HFF-Myc (cell line): ENCODE measurements around the gene CGREF1.
A peak's percentile ranks its signal among the peaks of the same experiment; 100 is the strongest.

ENCODE experiments used
- DNase-seq: peaks from one replicate; pipeline ENCODE4 v3.0.0-alpha.2; 2011; ENCODE audit warnings: low read depth; ENCODE audit errors: extremely low read depth
- H3K4me3 ChIP-seq: replicated peaks from 2 replicates; pipeline ENCODE4 v1.5.1; 2011; ENCODE audit warnings: low read depth, mild to moderate bottlenecking, control low read depth, low read length
- CTCF ChIP-seq: IDR thresholded peaks from 2 replicates; pipeline ENCODE4 v1.5.1; 2012; ENCODE audit warnings: mild to moderate bottlenecking, low read depth, low read length, control low read depth; ENCODE audit errors: missing control alignments

Gene CGREF1

GRCh38 chr2:27091746-27092695 is 26.9 kb downstream of the CGREF1 start:
- no peak overlapping the region for H3K4me3 ChIP-seq
- TF ChIP-seq CTCF: no peak
- DNase-seq: no peak

- H3K4me3 ChIP-seq: no peak overlapping the region
- TF ChIP-seq CTCF: no peak
- no peak for DNase-seq
Observed at GRCh38 chr2:27089111-27089954, 29.6 kb downstream of the CGREF1 start.

GRCh38 chr2:27088634-27089033 is 30.3 kb downstream of the CGREF1 start:
- no peak for TF ChIP-seq CTCF
- no peak for DNase-seq
- no peak overlapping the region for H3K4me3 ChIP-seq

GRCh38 chr2:27087823-27088410 is 31.0 kb downstream of the CGREF1 start:
- TF ChIP-seq CTCF: no peak
- H3K4me3 ChIP-seq: peak overlapping the region; percentile 60

GRCh38 chr2:27086724-27087593 is 32.0 kb downstream of the CGREF1 start, which contains the start of gene KHK:
Gene KHK, plus strand, starts transcription at chr2:27086772. Its CDS starts 488 bp downstream, at chr2:27087260.
- H3K4me3 ChIP-seq: peak within 1 kb of the TSS; percentile 60
- TF ChIP-seq CTCF: no peak
- DNase-seq: no peak

More at GRCh38 chr2:27087823-27088410, 31.0 kb downstream of the CGREF1 start:
- no peak for DNase-seq

- peak; percentile 61 for TF ChIP-seq CTCF
- no peak for DNase-seq
- peak overlapping the region; percentile 60 for H3K4me3 ChIP-seq
Observed at GRCh38 chr2:27086090-27086723, 32.7 kb downstream of the CGREF1 start.
